ENCODE results near the gene MFAP2.
"Not testable (repeated sequence)": the region's sequence is repeated elsewhere in the genome, so short reads cannot be mapped to it uniquely, and the experiment has no call there.

Gene MFAP2

GRCh38 chr1:16979475-16980327, 719 bp downstream of the MFAP2 start:
- DNase-seq (ENCODE audit: low read depth): no peak

DNA sequence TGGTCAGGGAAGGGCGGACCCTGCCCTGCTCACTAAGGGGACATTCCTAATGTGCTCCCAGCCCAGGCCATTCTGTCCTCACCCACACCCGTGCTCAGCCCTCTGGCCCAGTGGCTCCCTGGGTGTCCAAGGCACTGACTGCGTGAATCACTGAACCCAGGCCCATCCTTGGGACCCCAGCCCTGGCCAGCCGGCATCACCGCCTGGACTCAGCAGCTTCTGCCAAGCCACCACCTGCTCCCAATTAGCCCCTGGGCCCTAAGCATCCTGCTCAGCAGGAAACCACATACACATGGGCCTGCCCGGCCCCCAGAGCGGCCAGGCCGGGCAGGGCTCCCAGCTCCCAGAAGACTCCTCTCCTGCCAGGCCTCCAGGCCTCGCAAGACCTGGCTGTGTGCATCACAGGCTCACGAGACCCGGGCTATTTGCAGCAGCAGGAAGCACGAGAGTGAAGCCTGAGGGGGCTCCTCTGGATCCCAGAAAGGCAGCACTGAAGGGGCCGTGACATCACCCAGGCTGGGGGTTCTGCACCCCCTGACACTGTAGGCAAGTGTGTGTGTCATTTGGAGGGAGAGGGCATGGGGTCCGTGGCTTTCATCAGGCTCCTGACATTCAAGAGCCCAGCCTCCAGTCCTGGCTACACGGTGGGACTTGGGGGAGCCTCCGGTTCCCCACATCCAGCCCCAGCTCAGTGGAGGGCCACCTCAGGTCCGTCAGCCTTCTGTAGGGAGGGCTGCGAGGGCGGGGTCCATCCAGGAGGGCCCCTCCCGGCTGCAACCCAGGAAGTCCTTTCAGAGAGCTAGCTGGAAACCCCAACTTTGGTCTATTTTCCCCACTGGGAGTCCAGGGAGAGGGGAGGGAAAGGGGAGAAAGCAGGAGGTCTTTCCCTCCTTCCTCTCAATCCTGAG, 1.6 kb downstream of the MFAP2 start:
- DNase-seq (ENCODE audit: low read depth): no peak

GRCh38 chr1:16978139-16978538, 2.3 kb downstream of the MFAP2 start:
- no peak for DNase-seq (ENCODE audit: low read depth)

- no peak for DNase-seq (ENCODE audit: low read depth)
These were observed 3.0 kb downstream of the MFAP2 start for GRCh38 chr1:16977377-16977776.

DNA sequence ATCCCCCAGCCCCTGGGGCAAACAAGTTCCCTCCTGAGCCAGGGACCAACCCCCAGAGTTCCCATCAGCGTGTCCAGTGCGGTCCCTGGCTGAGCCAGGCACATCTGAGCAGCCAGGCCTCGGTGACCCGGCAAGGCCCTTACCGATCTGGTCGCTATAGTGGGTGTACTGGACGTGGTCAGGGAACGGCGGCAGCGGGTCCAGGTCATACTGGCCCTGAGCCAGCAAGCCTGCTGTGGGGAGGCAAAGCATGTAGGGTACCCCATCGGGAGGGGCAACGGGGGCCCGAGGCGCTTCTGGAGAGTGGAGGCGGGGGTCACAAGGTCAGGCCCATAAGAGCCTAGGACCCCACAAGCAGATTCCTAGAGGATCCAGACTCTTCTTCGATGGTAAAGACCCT, 3.5 kb downstream of the MFAP2 start:
- no peak for DNase-seq (ENCODE audit: low read depth)

- no peak for DNase-seq (ENCODE audit: low read depth)
These were observed 4.6 kb downstream of the MFAP2 start for GRCh38 chr1:16975838-16976237.

GRCh38 chr1:16975211-16975610, 5.2 kb downstream of the MFAP2 start:
- DNase-seq (ENCODE audit: low read depth): no peak

DNA sequence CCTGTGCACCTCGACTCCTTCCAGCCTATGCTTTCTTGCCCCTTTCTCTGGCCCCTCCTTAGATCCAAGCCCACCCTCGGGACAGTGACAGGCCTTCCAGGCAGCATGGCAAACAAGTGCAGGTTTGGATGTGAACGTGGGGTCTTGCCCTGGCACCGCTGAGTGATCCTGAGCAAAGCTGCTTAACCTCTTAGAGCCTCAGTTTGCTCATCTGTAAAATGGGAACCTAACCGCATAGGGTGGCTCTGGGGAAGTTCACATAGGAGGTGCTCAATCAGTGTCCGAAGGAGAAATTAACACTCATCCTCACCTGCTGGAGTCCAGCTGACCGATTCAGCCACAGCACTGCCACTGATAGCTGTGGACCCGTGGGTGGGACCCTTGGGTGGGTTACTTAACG, 7.2 kb downstream of the MFAP2 start:
- DNase-seq (ENCODE audit: low read depth): no peak

DNA sequence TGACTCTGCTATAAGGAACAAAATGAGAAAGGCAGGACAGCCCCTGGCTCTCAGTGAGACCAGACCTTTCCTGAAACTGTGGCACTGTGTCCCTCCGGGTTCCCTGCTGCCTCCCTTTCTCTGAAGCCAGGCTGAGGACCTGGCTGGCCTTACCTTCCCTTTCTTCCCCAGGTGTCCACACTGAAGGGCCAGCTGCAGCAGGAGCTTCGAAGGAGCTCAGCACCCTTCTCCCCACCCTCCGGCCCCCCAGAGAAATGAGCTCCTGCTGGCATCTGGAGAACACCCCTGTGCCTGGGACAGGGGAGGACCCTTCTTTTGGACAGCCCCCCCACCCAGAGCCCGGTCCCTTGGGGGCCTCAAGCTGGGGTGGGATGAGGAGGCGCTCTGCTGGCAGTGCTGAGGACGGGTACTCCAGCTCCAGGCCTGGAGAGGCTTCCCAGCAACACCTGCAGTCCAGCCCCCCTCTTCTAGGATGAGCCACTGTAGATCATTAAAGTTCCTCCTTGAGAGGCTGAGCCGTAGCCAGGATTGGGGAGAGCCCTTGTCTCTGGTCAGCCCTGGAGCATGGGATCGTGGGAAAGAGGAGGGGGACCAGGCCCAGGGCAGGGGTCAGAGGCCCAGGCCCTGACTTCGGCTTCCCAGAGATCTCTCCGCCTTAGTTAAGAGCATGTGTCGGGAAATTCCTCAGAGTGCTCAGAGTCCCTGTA, 8.1 kb downstream of the MFAP2 start:
- DNase-seq (ENCODE audit: low read depth): no peak

GRCh38 chr1:16971341-16972188, 8.9 kb downstream of the MFAP2 start:
- no peak for DNase-seq (ENCODE audit: low read depth)

- DNase-seq (ENCODE audit: low read depth): no peak
These were observed 10.1 kb downstream of the MFAP2 start for GRCh38 chr1:16970132-16970910.

DNA sequence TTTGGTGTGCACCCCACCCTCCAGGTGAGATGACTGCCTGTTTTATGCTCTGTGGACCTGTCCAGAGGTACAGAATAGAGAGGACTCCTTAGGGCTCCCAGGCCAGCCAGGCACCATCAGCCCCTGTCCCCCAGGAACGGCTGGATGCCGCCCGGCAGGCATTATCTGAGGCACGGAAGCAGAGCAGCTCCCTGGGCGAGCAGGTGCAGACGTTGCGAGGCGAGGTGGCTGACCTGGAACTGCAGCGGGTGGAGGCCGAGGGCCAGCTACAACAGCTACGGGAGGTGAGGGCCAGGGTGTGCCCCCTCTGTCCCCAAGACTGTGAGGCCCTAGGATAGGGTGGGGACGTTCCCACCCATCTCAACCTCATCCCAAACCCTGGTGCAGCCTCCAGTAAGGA, 10.8 kb downstream of the MFAP2 start:
- no peak for DNase-seq (ENCODE audit: low read depth)

GRCh38 chr1:16969057-16969611, 11.3 kb downstream of the MFAP2 start:
- DNase-seq (ENCODE audit: low read depth): no peak

DNA sequence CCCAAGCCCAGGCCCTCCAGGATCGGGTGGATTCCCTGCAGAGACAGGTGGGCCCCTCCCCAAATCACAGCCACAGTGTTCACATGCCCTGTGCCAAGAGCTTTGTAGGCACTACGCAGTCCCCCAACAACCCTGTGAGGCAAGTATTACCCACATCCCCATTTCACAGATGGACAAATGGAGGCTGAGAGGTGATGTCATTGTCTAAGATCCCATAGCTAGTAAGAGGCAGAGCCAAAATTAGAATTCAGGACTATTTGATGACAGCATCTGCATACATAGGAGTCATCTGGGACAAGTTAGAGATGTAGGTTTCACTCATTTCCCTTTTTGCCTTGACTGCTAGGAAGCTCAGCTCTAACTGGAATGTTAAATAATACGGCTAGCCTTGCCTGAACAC, 12.0 kb downstream of the MFAP2 start:
- no peak for DNase-seq (ENCODE audit: low read depth)

GRCh38 chr1:16967962-16968361, 12.5 kb downstream of the MFAP2 start:
- no peak for DNase-seq (ENCODE audit: low read depth)

- DNase-seq (ENCODE audit: low read depth): no peak
These were observed 13.3 kb downstream of the MFAP2 start for GRCh38 chr1:16967095-16967575.

GRCh38 chr1:16966282-16966681, 14.1 kb downstream of the MFAP2 start:
- no peak for DNase-seq (ENCODE audit: low read depth)

- DNase-seq (ENCODE audit: low read depth): no peak
These were observed 14.8 kb downstream of the MFAP2 start for GRCh38 chr1:16965486-16966067.

DNA sequence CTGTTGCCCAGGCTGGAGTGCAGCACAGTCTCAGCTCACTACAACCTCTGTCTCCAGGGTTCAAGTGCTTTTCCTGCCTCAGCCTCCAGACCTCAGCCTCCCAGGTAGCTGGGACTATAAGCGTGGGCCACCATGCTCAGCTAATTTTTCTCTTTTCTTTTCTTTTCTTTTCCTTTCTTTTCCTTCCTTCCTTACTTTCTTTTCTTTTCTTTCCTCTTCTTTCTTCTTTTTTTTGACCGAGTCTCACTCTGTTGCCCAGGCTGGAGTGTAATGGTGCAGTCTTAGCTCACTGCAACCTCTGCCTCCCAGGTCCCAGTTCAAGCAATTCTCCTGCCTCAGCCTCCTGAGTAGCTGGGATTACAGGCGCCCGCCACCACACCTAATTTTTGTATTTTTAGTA, 16.3 kb downstream of the MFAP2 start:
- DNase-seq (ENCODE audit: low read depth): not testable (repeated sequence)

Data from T-helper 22 cell (primary cell).